HL-60/S4 treated with phorbol 12-myristate 13-acetate at 8.2 ng/mL for 4 days and 3 days (cell line): ENCODE results near the gene CDCA4.

Source experiments
- in situ Hi-C: fragments of 300-500 bp; cut with MboI; formaldehyde crosslinking; loops from 2 replicates; pipeline ENCODE4 v1.15.0; 2022; ENCODE audit warnings: low sequenced_read_pairs

CDCA4 gene

GRCh38 chr14:105015242-105015641 is 5.6 kb downstream of the CDCA4 start:
- in situ Hi-C loops = no loop called here

DNA sequence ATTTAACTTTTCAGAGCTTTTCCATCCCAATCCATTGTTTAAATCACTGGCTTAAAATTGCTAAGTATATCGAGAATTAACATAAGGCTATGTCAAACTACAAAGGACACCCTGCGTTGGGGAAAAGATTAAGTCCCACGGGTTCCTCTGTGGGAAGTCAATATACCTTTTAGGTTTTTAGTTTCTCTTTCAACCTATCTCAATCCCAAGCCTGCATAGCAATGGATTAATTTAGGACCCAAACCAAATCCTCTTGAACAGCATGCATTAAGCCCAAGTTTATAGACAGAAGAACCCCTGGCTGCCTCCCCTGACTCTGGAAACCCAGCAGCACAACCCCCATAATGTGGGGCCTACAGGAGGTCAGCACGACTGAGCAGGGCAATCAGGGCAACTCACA is 6.3 kb downstream of the CDCA4 start:
- in situ Hi-C loops = no loop called here

DNA sequence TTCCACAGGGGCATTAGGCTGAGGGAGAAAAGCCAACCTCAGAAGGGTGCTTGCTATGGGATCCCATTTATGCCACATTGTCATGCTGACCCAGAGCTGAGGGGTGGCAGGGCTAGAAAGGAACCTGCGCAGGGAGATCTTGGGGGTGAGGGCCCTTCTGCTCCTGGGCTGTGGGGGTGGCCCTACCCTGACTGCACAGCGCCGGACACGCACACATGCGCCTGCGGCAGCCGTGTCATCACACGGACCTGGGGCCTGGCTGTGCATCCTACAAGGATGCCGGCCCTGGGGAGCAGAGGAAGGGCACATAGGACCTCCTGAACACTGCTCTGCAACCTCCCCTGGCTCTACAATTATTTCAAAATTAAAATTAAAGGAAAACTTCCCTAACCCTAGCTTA is 6.9 kb downstream of the CDCA4 start:
- in situ Hi-C loops = no loop called here

DNA sequence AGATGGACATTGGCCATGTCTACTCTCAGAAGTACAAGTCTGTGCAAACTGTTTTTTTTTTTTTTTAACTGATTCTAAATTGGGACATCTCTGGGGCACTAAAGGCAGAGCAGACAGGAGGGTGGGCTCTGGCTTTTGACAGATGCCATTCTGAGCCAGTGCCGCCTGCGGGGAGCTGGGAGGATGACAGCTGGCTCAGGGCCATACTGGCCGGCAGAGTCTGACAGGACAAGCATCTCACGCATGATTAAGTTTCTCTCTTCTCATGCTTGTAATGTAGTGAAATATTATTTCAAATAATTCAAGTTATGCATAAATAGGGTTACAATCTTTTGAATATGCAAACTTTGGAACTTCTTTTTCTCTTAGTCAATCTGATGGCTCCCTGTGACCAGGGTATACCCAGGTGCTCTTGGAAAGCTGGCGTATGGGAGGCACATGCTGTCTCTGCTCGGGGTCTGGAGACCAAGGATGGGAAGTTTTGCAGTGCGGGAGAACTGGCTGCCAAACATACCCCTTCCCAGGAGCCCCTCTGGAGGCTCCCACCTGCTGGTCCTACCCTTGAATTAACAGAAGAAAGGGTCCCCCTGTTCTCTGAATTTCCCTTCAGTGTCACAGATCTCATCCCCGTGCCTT is 7.6 kb downstream of the CDCA4 start:
- in situ Hi-C loops = no loop called here

- in situ Hi-C loops = no loop called here
These were observed 8.5 kb downstream of the CDCA4 start for GRCh38 chr14:105012171-105012985.

DNA sequence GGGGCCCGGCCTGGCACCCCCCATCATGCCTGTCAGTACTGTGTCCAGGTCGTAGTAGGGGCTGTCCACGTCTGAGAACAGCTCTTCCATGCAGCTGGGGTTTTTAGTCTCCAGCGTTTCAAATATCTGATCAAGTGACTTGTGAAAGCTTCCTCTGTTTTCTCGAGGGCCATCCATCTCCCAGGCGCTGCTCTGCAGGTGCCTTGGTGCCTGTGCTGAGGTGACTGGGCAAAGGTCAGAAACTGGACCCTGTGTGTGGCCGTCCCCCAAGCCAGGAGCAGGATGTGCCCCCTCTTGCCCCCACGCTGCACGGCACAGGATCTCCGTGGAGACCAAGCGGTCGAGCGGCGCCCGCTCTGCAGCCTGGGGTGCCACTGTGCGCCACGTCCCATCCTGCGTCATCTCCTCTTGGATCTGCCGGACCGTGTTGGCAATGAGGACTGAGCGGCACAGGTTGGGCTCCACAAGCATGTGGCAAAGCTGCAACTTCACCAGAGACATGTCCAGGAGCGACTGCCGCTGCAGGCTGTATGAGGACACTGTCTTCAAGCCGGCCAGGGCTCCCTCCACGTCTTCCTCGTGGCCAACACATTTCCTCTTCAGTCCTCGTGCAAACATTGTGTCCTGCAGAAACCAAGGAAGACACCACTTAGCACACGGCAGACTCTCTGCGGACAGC is 9.4 kb downstream of the CDCA4 start:
- in situ Hi-C loops = no loop called here

- in situ Hi-C loops = no loop called here
These were observed 10.0 kb downstream of the CDCA4 start for GRCh38 chr14:105010891-105011291.

- in situ Hi-C loops = no loop called here
These were observed 10.8 kb downstream of the CDCA4 start for GRCh38 chr14:105010106-105010505.

DNA sequence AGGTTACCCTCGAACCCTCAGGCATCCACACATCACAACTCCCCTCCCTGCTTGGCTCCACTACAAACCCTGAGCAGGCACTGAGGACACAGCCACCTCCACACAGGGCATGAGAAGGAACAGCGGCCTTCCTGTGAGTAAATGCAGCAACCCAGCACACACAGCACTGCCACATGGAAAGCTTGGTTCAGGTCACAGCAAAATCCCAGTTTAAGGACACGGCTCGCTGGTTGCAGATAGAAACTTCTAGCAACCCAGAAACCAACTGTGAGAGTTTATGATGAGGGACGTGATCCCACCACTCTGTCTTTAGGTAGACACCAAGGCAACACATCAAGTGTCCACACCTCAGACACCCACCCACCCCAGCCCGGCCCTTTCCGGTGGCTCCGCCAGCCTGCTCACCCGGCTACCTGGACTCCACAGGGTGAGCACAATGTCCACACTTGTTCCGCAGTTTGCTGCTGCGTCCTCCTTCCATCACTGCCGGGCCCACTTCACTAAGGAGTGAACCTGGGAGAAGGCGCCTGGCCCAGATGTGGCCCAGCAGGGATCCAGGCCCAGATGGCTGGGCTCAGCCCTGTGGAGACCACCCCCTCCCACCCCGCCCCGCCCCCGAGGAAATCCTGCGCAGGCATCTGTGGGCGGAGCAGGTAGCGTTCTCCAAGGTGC is 13.2 kb downstream of the CDCA4 start:
- in situ Hi-C loops = no loop called here

- in situ Hi-C loops = no loop called here
These were observed 13.9 kb downstream of the CDCA4 start for GRCh38 chr14:105006831-105007592.

DNA sequence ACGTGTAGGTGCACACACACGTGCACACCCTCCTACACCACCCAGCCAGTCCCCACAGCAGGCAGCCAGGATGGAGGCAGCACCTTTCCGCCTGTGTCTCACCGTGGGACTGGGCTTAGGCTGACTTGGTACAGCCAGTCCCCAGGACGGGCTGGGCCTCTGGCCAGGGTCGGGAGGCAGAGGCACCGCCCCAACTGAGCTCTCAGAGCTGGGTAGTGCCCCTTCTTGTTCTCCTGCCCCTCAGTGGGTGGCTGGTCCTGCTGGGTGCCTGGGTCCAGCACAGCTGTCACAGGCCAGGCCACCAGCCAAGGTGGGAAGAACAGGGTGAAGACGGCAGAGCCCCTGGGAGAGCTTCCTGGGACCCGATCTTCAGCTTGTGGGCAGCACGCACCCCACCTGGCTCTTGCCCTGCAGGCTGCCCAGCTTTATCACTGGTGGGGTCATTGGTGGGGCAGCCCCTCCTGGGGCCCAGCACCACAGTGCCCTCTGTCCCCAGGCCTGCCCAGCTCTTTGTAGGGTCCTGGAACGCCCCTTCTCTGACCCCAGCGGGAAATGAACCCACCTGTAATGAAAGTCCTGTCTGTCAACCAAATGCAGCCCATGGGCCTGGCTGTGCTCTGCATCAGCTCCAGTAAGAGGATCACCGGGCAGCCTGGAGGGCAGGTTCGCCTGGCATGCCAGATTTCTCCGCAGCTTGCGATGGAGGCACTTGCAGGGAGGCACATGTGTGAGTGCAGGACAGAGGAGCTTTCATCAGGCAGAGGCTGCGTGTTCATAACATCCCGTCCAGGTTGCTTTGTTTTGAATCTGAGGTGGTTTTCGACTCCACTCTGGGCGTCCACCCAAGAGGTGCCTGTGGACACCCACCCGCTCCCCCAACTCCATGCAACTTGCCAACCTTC is 14.7 kb downstream of the CDCA4 start:
- in situ Hi-C loops = no loop called here

DNA sequence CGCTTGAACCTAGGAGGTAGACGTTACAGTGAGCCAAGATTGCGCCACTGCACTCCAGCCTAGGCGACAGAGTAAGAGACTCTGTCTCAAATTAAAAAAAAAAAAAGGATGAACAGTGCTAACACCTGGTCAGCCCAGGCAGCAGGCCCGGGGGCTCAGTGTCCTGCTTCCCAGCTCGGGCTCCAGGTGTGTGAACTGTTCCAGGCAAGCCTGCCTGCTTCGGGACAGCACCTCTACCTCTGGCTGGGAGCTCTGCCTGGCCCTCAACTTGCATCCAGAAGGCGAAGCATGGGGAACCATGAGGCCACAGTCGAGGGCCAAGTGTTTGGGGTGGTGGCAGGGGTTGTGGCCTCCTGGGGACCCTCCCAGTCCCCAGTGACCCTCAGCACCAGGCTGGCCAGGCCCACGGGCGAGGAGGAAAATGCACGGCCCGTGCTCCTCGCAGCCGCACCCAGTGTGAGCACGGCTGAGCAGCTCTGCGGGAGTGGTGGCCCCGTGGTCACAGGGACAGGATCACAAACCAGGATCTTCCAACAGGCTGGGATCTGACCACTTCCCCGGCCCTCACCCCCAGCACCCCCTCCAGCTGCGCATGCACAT is 15.5 kb downstream of the CDCA4 start:
- in situ Hi-C loops = no loop called here

- in situ Hi-C loops = no loop called here
These were observed 21.5 kb downstream of the CDCA4 start for GRCh38 chr14:104999361-104999760.

DNA sequence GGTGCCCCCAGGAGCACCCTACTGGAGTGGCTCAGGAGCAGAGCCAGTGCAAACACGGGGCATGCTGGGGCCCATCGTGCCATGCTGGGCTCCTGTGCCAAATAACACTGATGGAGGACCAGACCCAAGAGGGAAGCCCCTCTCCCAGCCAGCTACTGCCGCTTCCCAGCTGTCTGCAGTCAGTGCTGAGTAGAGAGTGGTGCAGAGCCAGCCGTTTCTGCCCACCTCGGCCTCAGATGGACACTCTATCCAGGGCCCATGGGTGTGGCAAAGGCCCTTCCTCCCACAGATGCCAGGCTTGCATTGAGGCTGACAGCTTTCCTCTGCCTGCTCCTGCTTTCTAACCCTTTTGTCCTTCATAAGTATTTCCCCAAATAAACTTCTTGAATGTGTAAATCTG is 22.1 kb downstream of the CDCA4 start:
- in situ Hi-C loops = no loop called here

GRCh38 chr14:104996483-104996882 is 24.4 kb downstream of the CDCA4 start:
- in situ Hi-C loops = no loop called here

- in situ Hi-C loops = no loop called here
These were observed 24.9 kb downstream of the CDCA4 start for GRCh38 chr14:104996032-104996431.

- in situ Hi-C loops = no loop called here
These were observed 25.9 kb downstream of the CDCA4 start for GRCh38 chr14:104994978-104995377.

- in situ Hi-C loops = no loop called here
These were observed 26.9 kb downstream of the CDCA4 start for GRCh38 chr14:104993808-104994591.

DNA sequence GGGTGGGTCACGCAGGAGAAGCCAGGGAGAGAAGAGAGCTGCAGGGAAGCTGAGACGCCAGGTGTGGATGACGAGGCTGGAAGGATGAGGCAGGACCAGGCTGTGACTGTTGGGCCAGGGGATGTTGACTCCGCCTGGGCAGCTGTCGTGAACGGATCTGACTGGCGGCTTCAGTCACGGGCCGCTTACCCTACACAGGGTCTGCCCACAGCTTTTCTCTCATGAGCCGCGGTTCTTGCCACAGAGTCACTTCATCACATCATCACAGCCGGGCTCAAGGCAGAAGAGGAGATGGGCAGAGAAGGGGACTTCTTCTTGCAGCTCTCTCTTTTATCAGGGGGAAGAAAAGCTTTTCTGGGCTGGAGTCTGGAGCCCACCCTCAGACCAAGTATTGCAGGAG is 27.6 kb downstream of the CDCA4 start:
- in situ Hi-C loops = no loop called here
